ENCODE data around the gene ACSM3.

ACSM3 gene

GRCh38 chr16:20806168-20807050, 42.6 kb downstream of the ACSM3 start, which contains the start of the genes ERI2 and REXO5:
ERI2 (minus strand) TSS chr16:20806472; CDS start chr16:20806430, 42 bp downstream.
REXO5 (plus strand) TSS chr16:20806527; CDS start chr16:20806954, 427 bp downstream.
- DNase-seq = peak; percentile 96

- DNase-seq = no peak
Observed at GRCh38 chr16:20807862-20808261, 44.0 kb downstream of the ACSM3 start.

DNA sequence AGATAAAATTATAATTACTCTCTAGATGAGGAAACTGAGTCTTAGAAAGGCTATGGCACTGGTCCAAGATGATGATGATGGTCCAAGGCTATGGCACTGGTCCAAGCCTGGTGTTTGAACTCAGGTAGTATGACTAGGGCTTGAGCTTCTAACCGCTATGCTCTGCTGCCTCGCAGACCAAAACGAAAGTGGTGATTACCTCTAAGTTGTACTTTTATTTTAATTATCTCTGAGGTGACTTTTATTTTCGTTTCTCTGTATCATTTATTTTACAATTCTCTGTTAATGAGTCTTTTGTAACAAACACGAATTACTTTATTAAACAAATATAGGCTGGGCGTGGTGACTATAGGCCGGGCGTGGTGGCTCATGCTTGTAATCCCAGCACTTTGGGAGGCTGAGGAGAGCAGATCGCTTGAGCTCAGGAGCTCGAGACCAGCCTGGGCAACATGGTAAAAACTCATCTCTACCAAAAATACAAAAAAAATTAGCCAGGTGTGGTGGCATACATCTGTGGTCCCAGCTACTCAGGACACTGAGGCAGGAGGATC, 48.1 kb downstream of the ACSM3 start:
- no peak for DNase-seq

DNA sequence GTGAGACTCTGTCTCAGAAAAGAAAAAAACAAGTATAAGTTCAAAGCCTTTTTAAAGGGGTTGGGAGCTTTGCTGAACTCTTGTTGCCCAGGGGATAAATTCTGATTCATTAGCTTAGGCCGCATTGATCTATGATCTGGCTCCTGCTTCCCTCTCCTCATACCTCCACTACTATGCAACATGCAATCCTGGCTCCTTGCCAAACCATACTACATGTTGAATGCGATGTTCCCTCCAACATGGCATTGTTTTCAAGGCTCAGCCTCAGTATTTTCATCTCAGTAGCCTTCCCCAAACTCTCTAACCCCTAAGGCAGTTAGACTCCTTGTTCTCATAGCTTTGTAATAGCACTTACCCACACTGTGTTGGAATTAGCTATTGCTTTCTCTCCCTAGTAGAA, 48.7 kb downstream of the ACSM3 start:
- no peak for DNase-seq

GRCh38 chr16:20814784-20815183, 51.0 kb downstream of the ACSM3 start:
- no peak for DNase-seq

- DNase-seq = no peak
Observed at GRCh38 chr16:20818929-20819585, 55.2 kb downstream of the ACSM3 start.

- no peak for DNase-seq
Observed at GRCh38 chr16:20821682-20822081, 57.9 kb downstream of the ACSM3 start.

DNA sequence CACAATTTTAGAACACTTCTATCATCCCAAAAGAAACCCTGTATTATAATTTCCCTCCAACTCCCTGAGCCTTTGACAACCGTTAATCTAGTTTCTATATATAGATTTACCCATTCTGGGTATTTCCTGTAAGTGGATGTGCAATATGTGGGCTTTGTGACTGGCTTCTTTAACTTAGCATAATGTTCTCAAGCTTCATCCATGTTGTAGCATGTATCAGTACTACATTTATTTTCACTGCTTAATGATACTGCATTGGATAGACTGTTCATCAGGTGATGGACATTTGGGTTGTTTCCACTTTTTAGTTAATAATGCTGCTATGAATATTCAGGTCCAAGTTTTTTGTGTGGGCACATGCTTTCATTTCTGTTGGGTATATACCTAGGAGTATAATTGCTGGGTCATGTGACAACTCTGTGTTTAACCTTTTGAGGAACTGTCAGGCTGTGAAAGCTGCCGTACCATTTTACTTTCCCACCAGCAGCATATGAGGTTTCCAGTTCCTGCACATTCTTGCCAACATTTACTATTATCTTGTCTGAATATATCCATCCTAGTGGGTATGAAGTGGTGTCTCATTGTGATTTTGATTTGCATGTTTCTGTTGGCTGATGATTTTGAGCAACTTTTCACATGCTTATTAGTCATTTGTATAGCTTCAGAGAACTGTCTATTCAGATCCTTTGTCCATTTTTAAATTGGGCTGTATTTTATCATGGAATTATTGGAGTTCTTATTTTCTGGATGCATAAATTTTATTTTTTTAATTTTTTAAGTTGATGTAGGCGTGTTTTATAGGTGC, 58.9 kb downstream of the ACSM3 start:
- DNase-seq = no peak

DNA sequence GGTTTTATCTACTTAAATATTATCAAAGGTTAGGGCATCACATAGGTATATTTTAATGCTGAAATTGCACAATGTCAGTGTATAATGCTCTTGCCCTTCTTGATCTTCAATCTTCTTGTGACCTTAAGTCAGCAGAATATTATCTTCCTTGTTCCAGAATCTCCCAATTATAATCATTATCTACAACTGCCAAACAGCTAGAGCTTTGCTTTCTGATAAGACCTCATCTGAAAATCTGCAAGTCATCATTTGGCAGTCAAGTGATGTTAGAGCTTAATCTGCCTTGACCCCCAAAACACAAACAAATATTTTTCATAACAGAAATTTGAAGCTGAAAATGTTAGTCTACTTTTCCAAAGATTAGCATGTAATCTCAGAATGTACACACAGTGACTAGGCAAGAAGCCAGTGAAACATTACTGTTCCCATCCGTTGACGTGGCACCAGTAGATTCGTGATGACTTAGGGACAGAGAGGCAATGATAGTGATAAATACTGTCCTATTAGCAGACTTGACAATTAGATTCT, 62.3 kb downstream of the ACSM3 start:
- no peak for DNase-seq

GRCh38 chr16:20829536-20829935, 65.7 kb downstream of the ACSM3 start:
- DNase-seq = no peak

DNA sequence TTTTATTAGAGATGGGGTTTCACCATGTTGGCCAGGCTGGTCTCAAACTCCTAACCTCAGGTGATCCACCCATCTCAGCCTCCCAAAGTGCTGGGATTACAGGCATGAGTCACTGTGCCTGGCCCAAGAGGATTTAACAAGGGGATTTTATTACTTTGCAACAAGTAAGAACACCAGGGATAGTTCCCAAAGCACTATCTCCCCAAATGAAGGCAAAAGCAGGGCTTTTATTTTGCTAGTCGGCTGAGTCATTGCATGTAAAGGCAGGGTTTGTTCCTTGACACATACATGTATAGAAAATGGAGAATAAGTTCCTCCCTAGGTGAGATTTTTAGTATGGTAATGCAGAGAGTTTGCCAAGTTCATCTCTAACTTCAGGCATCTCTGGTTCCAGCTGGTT, 66.6 kb downstream of the ACSM3 start:
- DNase-seq = no peak

DNA sequence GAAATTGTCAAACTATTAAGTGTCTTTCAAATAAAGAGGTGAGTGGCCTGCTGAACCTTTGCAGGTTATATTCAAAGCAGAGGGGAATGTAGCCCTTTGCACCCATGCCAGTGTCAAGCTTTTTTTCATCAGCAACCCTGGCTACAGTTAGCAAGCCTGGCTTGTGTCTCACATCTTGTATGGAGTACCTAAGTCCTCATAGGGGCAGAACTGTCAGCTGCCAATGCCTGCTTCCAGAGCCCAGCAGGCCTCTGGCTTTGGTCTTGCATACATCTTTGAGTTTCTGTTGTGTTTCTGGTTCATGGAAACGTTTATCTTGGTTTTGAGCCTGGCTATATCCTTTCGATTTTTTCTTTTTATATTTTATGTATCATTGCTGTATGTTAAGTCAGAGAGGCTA, 69.3 kb downstream of the ACSM3 start:
- DNase-seq = no peak

GRCh38 chr16:20838240-20838639, 74.4 kb downstream of the ACSM3 start:
- DNase-seq = no peak

DNA sequence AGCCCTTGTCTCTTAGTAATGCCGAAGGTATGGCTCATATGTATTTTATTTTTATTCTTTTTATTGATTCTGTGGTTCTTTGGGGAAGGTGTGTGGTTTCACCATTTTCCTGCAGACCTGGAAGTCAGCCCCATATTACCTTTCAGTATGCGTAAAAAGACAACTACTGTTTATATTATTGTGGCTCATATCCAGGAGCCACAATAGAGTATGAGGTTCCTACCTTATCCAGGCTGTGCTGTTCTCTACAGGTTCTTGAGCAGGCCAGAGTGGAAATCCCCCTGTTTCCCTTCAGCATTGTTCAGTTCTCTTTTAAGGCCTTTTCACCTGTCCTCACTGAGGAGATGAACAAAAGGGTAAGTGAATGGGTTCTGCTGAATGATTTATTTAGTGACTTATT, 75.7 kb downstream of the ACSM3 start:
- DNase-seq = no peak

DNA sequence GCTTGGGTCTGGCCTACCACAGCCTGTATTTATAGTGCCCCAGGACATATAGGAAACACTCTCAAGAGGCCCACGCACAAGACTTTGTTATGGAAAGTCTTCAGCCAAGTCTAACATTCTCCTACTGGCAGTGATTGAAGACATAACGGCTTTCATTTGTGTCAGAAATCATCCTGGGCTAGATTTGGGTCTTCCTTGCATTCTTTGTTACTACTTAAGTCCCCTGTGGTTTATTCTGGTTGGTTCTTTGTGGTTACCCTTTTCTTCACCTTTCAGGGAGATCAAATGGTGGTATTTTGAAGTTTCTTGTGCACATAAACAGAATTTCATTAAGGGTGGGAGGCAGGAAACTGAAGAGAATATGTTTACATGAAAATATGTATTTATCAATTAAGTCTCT, 80.2 kb downstream of the ACSM3 start:
- no peak for DNase-seq

DNA sequence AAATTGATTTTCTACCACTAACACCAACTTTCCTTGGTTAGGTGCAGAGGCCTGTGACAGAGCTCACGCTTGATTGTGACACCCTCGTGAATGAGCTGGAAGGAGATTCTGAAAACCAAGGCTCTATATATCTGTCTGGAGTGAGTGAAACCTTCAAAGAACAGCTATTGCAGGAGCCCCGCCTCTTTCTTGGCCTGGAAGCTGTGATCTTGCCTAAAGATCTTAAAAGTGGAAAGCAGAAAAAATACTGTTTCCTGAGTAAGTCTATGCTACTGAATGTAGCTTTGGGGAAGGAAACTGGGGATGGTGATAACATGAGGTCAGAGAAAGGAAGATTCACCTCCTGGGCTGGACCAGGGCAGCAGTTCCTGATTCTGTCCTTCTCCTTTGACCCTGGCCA, 80.8 kb downstream of the ACSM3 start:
- no peak for DNase-seq

- no peak for DNase-seq
Observed at GRCh38 chr16:20846030-20846429, 82.2 kb downstream of the ACSM3 start.

- no peak for DNase-seq
Observed at GRCh38 chr16:20846551-20846950, 82.7 kb downstream of the ACSM3 start.

Data from EL (cell line).